HG03196 (cell line): Measurements from ENCODE around the gene ABL2.
"Not testable (repeated sequence)": the region's sequence is repeated elsewhere in the genome, so short reads cannot be mapped to it uniquely, and the experiment has no call there.

ENCODE experiments used
- ATAC-seq: cut with Tn5 transposase; IDR thresholded peaks from one replicate; pipeline ENCODE4 v1.9.1; 2021; ENCODE audit not compliant: unreplicated experiment

The ABL2 gene

GRCh38 chr1:179137617-179138255, 91.7 kb downstream of the ABL2 start:
- ATAC-seq = no peak

GRCh38 chr1:179135707-179136106, 93.8 kb downstream of the ABL2 start:
- ATAC-seq = not testable (repeated sequence)

GRCh38 chr1:179135168-179135567, 94.3 kb downstream of the ABL2 start:
- not testable (repeated sequence) for ATAC-seq

- ATAC-seq = peak; percentile 94
Observed at GRCh38 chr1:179129702-179130473, 99.6 kb downstream of the ABL2 start.

GRCh38 chr1:179128520-179128919, 101.0 kb downstream of the ABL2 start:
- no peak for ATAC-seq

- ATAC-seq = no peak
Observed at GRCh38 chr1:179127163-179127895, 102.1 kb downstream of the ABL2 start.

GRCh38 chr1:179126338-179127060, 103.0 kb downstream of the ABL2 start:
- ATAC-seq = no peak

GRCh38 chr1:179124873-179125272, 104.6 kb downstream of the ABL2 start:
- no peak for ATAC-seq

GRCh38 chr1:179121159-179121938, 108.1 kb downstream of the ABL2 start:
- ATAC-seq = no peak

GRCh38 chr1:179120736-179121135, 108.7 kb downstream of the ABL2 start:
- ATAC-seq = no peak

- no peak for ATAC-seq
Observed at GRCh38 chr1:179119513-179119912, 110.0 kb downstream of the ABL2 start.

GRCh38 chr1:179115181-179115580, 114.3 kb downstream of the ABL2 start:
- ATAC-seq = no peak

- ATAC-seq = no peak
Observed at GRCh38 chr1:179108644-179109043, 120.8 kb downstream of the ABL2 start.

GRCh38 chr1:179107706-179108629, 121.5 kb downstream of the ABL2 start:
- ATAC-seq = no peak

GRCh38 chr1:179105393-179105792, 124.1 kb downstream of the ABL2 start:
- no peak for ATAC-seq

- ATAC-seq = no peak
Observed at GRCh38 chr1:179104611-179105250, 124.7 kb downstream of the ABL2 start.

- no peak for ATAC-seq
Observed at GRCh38 chr1:179103999-179104398, 125.5 kb downstream of the ABL2 start.

GRCh38 chr1:179101566-179101965, 127.9 kb downstream of the ABL2 start:
- no peak for ATAC-seq

GRCh38 chr1:179099891-179100290, 129.6 kb downstream of the ABL2 start:
- ATAC-seq = no peak
